K562 (cell line): ENCODE data around the gene ACBD6. TPM values are rescaled to one million over a fixed set of nuclear protein-coding genes. Genes with fewer than 3 reads are reported as not detected.

Experiments
- ATAC-seq: fragments of 200-7000 bp; cut with Tn5 transposase; 3 replicates; pipeline ENCODE4 v1.9.1; 2020; ENCODE audit warnings: moderate library complexity
- BruUV-seq: library from RNA; stranded (reverse); fragments of 400-500 nt; replicated peaks from 2 replicates; lab custom pipeline; 2021; lab: Mats Ljungman, UMichigan
- CTCF ChIA-PET: fragments of 300-600 bp; formaldehyde crosslinking; extraction: SDS; loops from one replicate; lab custom pipeline; 2021; ENCODE audit warnings: low intra/inter-chr PET ratio; lab: Yijun Ruan, JAX
- POLR2A ChIA-PET: fragments of 300-600, 350-650 bp; sonication (Branson Sonifier 250); formaldehyde crosslinking; extraction: SDS; loops from one replicate; lab custom pipeline; 2021; ENCODE audit warnings: antibody characterized with exemption, inconsistent platforms; lab: Yijun Ruan, JAX
- DNase-seq, 4 experiments: peaks; one replicate each; pipeline versions ENCODE4 v3.0.0 to v3.0.0-alpha.2; 2011 to 2018; ENCODE audit warnings: low spot score in 3 of 4, mixed read lengths in 3 of 4; ENCODE audit errors: extremely low read depth in 1 of 4
- FAIRE-seq: peaks from 2 replicates; lab custom pipeline; 2011; peaks lifted over from hg19 to GRCh38; lab: Jason Lieb, UNC
- H2AFZ ChIP-seq: 2 replicates; pipeline ENCODE4 v1.6.0; 2011; ENCODE audit warnings: low read depth, low read length, control low read depth, inconsistent platforms
- H3K27ac ChIP-seq: fragments of 200-600 bp; 3 replicates; pipeline ENCODE4 v1.8.0; 2011; ENCODE audit warnings: low read depth, mild to moderate bottlenecking, control low read depth, inconsistent platforms, low read length, moderate library complexity, mixed read lengths; ENCODE audit errors: extremely low read depth
- H3K27me3 ChIP-seq, 2 experiments: fragments of 300-600 bp in 1 of 2; 2 replicates in 1 of 2; 3 replicates in 1 of 2; pipeline versions ENCODE4 v1.6.0 to v1.8.0; 2011; ENCODE audit warnings: inconsistent platforms in 2 of 2, low read length in 2 of 2, mild to moderate bottlenecking in 1 of 2, mixed read lengths in 1 of 2, moderate library complexity in 1 of 2; ENCODE audit not compliant: control insufficient read depth in 2 of 2, insufficient read depth in 2 of 2
- H3K36me3 ChIP-seq: fragments of 300-600 bp; 3 replicates; pipeline ENCODE4 v1.8.0; 2011; ENCODE audit warnings: mild to moderate bottlenecking, low read length, inconsistent platforms; ENCODE audit not compliant: control insufficient read depth, insufficient read depth
- H3K4me1 ChIP-seq, 2 experiments: fragments of 200-600 bp in 1 of 2; replicated peaks in 1 of 2; 2 replicates in 1 of 2; 3 replicates in 1 of 2; pipeline versions ENCODE4 v1.5.1 to v1.8.0; 2011; ENCODE audit warnings: inconsistent platforms in 2 of 2, low read length in 2 of 2, mild to moderate bottlenecking in 1 of 2, mixed read lengths in 1 of 2, moderate library complexity in 1 of 2; ENCODE audit not compliant: control insufficient read depth in 2 of 2, insufficient read depth in 2 of 2
- H3K4me2 ChIP-seq: 2 replicates; pipeline ENCODE4 v1.6.1; 2011; ENCODE audit warnings: low read length, control low read depth, inconsistent platforms, mixed read lengths; ENCODE audit not compliant: insufficient read depth
- H3K4me3 ChIP-seq: fragments of 200-600 bp; sonication (generic), shearing (Covaris generic); 2 replicates; pipeline ENCODE4 v1.5.1; 2016; ENCODE audit warnings: control low read depth, inconsistent platforms
- H3K79me2 ChIP-seq: fragments of 200-600 bp; 3 replicates; pipeline ENCODE4 v1.8.0; 2011; ENCODE audit warnings: low read length, inconsistent platforms; ENCODE audit not compliant: control insufficient read depth, insufficient read depth
- H3K9ac ChIP-seq, 2 experiments: 2 replicates each; pipeline versions ENCODE4 v1.6.0 to v1.6.1; 2011; ENCODE audit warnings: low read depth in 2 of 2, low read length in 2 of 2, control low read depth in 1 of 2, inconsistent platforms in 1 of 2, mild to moderate bottlenecking in 1 of 2, mixed read lengths in 1 of 2; ENCODE audit not compliant: insufficient read depth in 1 of 2
- H3K9me1 ChIP-seq: one replicate; pipeline ENCODE4 v1.6.0; 2011; ENCODE audit warnings: inconsistent platforms, mild to moderate bottlenecking, low read length, moderate library complexity; ENCODE audit not compliant: control insufficient read depth, insufficient read depth
- H3K9me3 ChIP-seq: replicated peaks from 2 replicates; pipeline ENCODE4 v1.5.1; 2011; ENCODE audit warnings: low read depth, low read length, inconsistent platforms; ENCODE audit not compliant: control insufficient read depth, insufficient read depth
- H4K20me1 ChIP-seq: replicated peaks from 2 replicates; pipeline ENCODE4 v1.6.1; 2011; ENCODE audit warnings: low read length, inconsistent platforms, mixed read lengths; ENCODE audit not compliant: control insufficient read depth, insufficient read depth
- BCOR ChIP-seq: fragments of 450-650 bp; IDR thresholded peaks from 2 replicates; pipeline ENCODE4 v1.6.1; 2016
- CAMTA2 ChIP-seq: fragments of 250-450 bp; sonication (Bioruptor Pico); conservative IDR thresholded peaks from 2 replicates; pipeline ENCODE4 v1.5.1; 2022
- FUS ChIP-seq: fragments of 200-400 bp; formaldehyde crosslinking; optimal IDR thresholded peaks from 2 replicates; pipeline ENCODE3; 2017; ENCODE audit warnings: low read depth, low read length
- PYGO2 ChIP-seq: fragments of 450-650 bp; IDR thresholded peaks from 2 replicates; pipeline ENCODE4 v1.6.1; 2016; ENCODE audit warnings: mild to moderate bottlenecking, missing genetic modification characterization, moderate library complexity, missing compliant biosample characterization
- WGBS: fragments of 100-300 bp; shearing (Covaris generic); methylation state at CpG from one replicate; pipeline ENCODE4 v1.1.6; 2016; ENCODE audit warnings: low coverage, mixed read lengths; ENCODE audit not compliant: insufficient coverage; ENCODE audit errors: missing lambda C conversion rate; 5-methylcytosine and 5-hydroxymethylcytosine counted together
- in situ Hi-C: fragments of 300-500 bp; cut with MboI; formaldehyde crosslinking; loops from 4 replicates; pipeline ENCODE4 v1.15.0; 2018; ENCODE audit warnings: inconsistent platforms, mixed read lengths
- intact Hi-C: fragments of 100-400 bp; cut with micrococcal nuclease; formaldehyde crosslinking; loops from 2 replicates; pipeline ENCODE4 v1.14.2; 2022
- polyA plus RNA-seq, 8 experiments: library from polyadenylated mRNA; depleted of rRNA in 4 of 8; stranded (reverse) in 5 of 8; unstranded in 3 of 8; fragments of >200 nt; fragmentation: Nextera tagmentation in 2 of 8; fragmentation: Illumina TruSeq in 1 of 8; extraction: Ambion mirVana in 2 of 8; extraction: Trizol in 1 of 8; gene quantifications; 2 replicates each; pipeline versions ENCODE4 v1.2.1 to v1.2.3, GENCODE V29; 2011 to 2014; ENCODE audit warnings: inconsistent platforms in 1 of 8, missing spikeins in 1 of 8
- total RNA-seq, 7 experiments: library from RNA; depleted of rRNA in 6 of 7; stranded (reverse); fragments of >200 nt in 6 of 7; fragmentation: Illumina TruSeq in 2 of 7; extraction: Trizol in 2 of 7; gene quantifications; 2 replicates each; pipeline versions ENCODE4 v1.2.1 to v1.2.3, GENCODE V29; 2011 to 2021; ENCODE audit warnings: low replicate concordance in 1 of 7
- TF ChIP-seq, protein P1 (sequence below): fragments of 250-450 bp; sonication (Bioruptor Pico); IDR thresholded peaks from 2 replicates; pipeline ENCODE4 v1.8.0; 2021; ENCODE audit warnings: mild to moderate bottlenecking, moderate library complexity
- TF ChIP-seq, protein P2 (sequence below), 2 experiments: fragments of 450-650 bp; IDR thresholded peaks; 2 replicates each; pipeline ENCODE4 v1.6.1; 2018; ENCODE audit warnings: mild to moderate bottlenecking in 2 of 2, low read depth in 1 of 2; ENCODE audit not compliant: partially characterized antibody in 2 of 2

The ACBD6 gene
- total and polyA plus RNA-seq, 9 of the 15 experiments (the other 6 are each of a cell fraction or from before 2014, with no cell fraction given) = 16.9 to 107 (median 77.7) TPM

DNA sequence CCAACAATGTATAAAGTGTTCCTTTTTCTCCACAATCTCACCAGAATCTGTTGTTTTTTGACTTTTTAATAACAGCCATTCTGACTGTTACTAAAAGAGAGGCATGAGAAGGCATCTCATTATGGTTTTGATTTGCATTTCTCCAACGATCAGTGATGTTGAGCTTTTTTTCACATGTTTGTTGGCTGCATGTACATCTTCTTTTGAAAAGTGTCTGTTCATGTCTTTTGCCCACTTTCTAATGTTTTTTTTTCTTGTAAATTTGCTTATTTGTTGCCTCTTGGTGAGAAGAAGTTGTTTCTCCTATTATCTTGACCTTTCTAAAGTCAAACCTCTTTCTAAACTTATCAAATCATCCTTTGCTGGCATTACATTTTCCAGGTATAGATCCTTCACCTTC is 80.8 kb downstream of the ACBD6 start:
- ATAC-seq = no peak
- intact Hi-C loops = no loop called here
- Histone ChIP-seq H3K27me3 (no peaks in the 10 kb centered on the region), H3K9me3 (no peaks in the 10 kb centered on the region), H3K4me3 (no peak overlapping the region)
- 94% methylated on average over 1 of the region's 1 CpG for WGBS
- TF ChIP-seq PYGO2 (tag) (no peak), FUS (no peak), BCOR (no peak), CAMTA2 (CRISPR knock-in tag) (no peak)
- TF ChIP-seq, protein P1, sequence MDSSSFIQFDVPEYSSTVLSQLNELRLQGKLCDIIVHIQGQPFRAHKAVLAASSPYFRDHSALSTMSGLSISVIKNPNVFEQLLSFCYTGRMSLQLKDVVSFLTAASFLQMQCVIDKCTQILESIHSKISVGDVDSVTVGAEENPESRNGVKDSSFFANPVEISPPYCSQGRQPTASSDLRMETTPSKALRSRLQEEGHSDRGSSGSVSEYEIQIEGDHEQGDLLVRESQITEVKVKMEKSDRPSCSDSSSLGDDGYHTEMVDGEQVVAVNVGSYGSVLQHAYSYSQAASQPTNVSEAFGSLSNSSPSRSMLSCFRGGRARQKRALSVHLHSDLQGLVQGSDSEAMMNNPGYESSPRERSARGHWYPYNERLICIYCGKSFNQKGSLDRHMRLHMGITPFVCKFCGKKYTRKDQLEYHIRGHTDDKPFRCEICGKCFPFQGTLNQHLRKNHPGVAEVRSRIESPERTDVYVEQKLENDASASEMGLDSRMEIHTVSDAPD (CRISPR knock-in tag) = no peak
- TF ChIP-seq, protein P2, sequence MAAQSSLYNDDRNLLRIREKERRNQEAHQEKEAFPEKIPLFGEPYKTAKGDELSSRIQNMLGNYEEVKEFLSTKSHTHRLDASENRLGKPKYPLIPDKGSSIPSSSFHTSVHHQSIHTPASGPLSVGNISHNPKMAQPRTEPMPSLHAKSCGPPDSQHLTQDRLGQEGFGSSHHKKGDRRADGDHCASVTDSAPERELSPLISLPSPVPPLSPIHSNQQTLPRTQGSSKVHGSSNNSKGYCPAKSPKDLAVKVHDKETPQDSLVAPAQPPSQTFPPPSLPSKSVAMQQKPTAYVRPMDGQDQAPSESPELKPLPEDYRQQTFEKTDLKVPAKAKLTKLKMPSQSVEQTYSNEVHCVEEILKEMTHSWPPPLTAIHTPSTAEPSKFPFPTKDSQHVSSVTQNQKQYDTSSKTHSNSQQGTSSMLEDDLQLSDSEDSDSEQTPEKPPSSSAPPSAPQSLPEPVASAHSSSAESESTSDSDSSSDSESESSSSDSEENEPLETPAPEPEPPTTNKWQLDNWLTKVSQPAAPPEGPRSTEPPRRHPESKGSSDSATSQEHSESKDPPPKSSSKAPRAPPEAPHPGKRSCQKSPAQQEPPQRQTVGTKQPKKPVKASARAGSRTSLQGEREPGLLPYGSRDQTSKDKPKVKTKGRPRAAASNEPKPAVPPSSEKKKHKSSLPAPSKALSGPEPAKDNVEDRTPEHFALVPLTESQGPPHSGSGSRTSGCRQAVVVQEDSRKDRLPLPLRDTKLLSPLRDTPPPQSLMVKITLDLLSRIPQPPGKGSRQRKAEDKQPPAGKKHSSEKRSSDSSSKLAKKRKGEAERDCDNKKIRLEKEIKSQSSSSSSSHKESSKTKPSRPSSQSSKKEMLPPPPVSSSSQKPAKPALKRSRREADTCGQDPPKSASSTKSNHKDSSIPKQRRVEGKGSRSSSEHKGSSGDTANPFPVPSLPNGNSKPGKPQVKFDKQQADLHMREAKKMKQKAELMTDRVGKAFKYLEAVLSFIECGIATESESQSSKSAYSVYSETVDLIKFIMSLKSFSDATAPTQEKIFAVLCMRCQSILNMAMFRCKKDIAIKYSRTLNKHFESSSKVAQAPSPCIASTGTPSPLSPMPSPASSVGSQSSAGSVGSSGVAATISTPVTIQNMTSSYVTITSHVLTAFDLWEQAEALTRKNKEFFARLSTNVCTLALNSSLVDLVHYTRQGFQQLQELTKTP (IDR thresholded peaks at IDR 0.05; ENCODE audit: low read depth in 1 of 2, partially characterized antibody in 2 of 2) = peak in 1 of 2 experiments; percentile 93
- TF ChIP-seq, all 486 proteins: peak for 1
- DNase-seq (no peak), FAIRE-seq (no peak)
- no peaks in the 10 kb centered on the region for H3K4me1 ChIP-seq
- H4K20me1 ChIP-seq = no peaks in the 10 kb centered on the region
- no peak overlapping the region for H3K27ac ChIP-seq
- POLR2A ChIA-PET = no interaction called here
- H3K9me1 ChIP-seq = no peaks in the 10 kb centered on the region
- CTCF ChIA-PET = no interaction called here
- no peaks in the 10 kb centered on the region; the same call in 2 of the 3 replicates for H3K79me2 ChIP-seq
- H3K36me3 ChIP-seq = no peaks in the 10 kb centered on the region; the same call in 1 of the 3 replicates
- H3K9ac ChIP-seq = no peak overlapping the region
- in situ Hi-C loops = no loop called here
- H3K4me2 ChIP-seq = no peak overlapping the region
- BruUV-seq = no TSS peak
- no peak overlapping the region for H2AFZ ChIP-seq
